H1 (cell line): Measurements from ENCODE around the gene VPS13C. TPM values are rescaled to one million over a fixed set of nuclear protein-coding genes. Genes with fewer than 3 reads are reported as not detected.

ENCODE experiments used
- CTCF ChIA-PET: fragments of 300-600 bp; sonication (Branson Sonifier 250); formaldehyde crosslinking; loops from one replicate; lab custom pipeline; 2021; ENCODE audit not compliant: partially characterized antibody; lab: Charles Lee
- POLR2A ChIA-PET: fragments of 300-600 bp; sonication (Branson Sonifier 250); formaldehyde crosslinking; loops from one replicate; lab custom pipeline; 2021; ENCODE audit warnings: inconsistent platforms; ENCODE audit not compliant: partially characterized antibody; lab: Charles Lee
- DNase-seq, 2 experiments: peaks; one replicate each; pipeline versions ENCODE4 v3.0.0 to v3.0.0-alpha.2; 2010 to 2022; ENCODE audit warnings: low spot score in 2 of 2, low read depth in 1 of 2, mixed read lengths in 1 of 2
- FAIRE-seq: peaks from 2 replicates; lab custom pipeline; 2011; peaks lifted over from hg19 to GRCh38; lab: Jason Lieb, UNC
- H2AFZ ChIP-seq: 2 replicates; pipeline ENCODE4 v1.8.1; 2012; ENCODE audit warnings: low read length, inconsistent platforms
- H2AK5ac ChIP-seq: 2 replicates; pipeline ENCODE4 v1.6.1; 2013; ENCODE audit warnings: low read depth, low read length
- H2BK120ac ChIP-seq: replicated peaks from 2 replicates; pipeline ENCODE3; 2013; ENCODE audit warnings: low read depth, low read length, inconsistent platforms
- H2BK12ac ChIP-seq: 2 replicates; pipeline ENCODE4 v1.6.1; 2013; ENCODE audit warnings: low read depth, low read length
- H2BK15ac ChIP-seq: 2 replicates; pipeline ENCODE4 v1.6.1; 2013; ENCODE audit warnings: low read length
- H2BK20ac ChIP-seq: 2 replicates; pipeline ENCODE4 v1.6.1; 2013; ENCODE audit warnings: low read length
- H2BK5ac ChIP-seq: 2 replicates; pipeline ENCODE4 v1.6.1; 2013; ENCODE audit warnings: low read depth, low read length
- H3K14ac ChIP-seq: 2 replicates; pipeline ENCODE4 v1.6.1; 2013; ENCODE audit warnings: inconsistent platforms; ENCODE audit not compliant: insufficient read length
- H3K18ac ChIP-seq: 2 replicates; pipeline ENCODE4 v1.6.1; 2013; ENCODE audit warnings: low read length; ENCODE audit errors: extremely low read depth
- H3K23ac ChIP-seq: 2 replicates; pipeline ENCODE4 v1.6.1; 2013; ENCODE audit warnings: inconsistent platforms; ENCODE audit not compliant: insufficient read length
- H3K23me2 ChIP-seq: 2 replicates; pipeline ENCODE4 v1.6.1; 2013; ENCODE audit warnings: low read depth, low read length
- H3K27ac ChIP-seq: 2 replicates; pipeline ENCODE4 v1.6.1; 2011; ENCODE audit warnings: low read depth, low read length, inconsistent platforms
- H3K27me3 ChIP-seq, 4 experiments: replicated peaks in 1 of 4; 1 replicate in 1 of 4; 2 replicates in 3 of 4; pipeline versions ENCODE4 v1.6.1 to v1.8.1; 2011 to 2013; ENCODE audit warnings: low read length in 3 of 4, mild to moderate bottlenecking in 3 of 4, inconsistent platforms in 2 of 4, mixed read lengths in 2 of 4, moderate library complexity in 1 of 4; ENCODE audit not compliant: control insufficient read depth in 3 of 4, insufficient read depth in 3 of 4; ENCODE audit errors: extremely low read depth in 1 of 4
- H3K36me3 ChIP-seq, 4 experiments: 2 replicates each; pipeline versions ENCODE4 v1.6.1 to v1.8.1; 2011 to 2013; ENCODE audit warnings: mild to moderate bottlenecking in 4 of 4, low read length in 3 of 4, moderate library complexity in 2 of 4, control low read depth in 1 of 4, inconsistent platforms in 1 of 4; ENCODE audit not compliant: insufficient read depth in 4 of 4, control insufficient read depth in 2 of 4
- H3K4ac ChIP-seq: replicated peaks from 2 replicates; pipeline ENCODE3; 2013; ENCODE audit warnings: low read length, low read depth, mixed read lengths, inconsistent platforms; ENCODE audit not compliant: insufficient read length
- H3K4me1 ChIP-seq, 4 experiments: replicated peaks in 1 of 4; 1 replicate in 1 of 4; 2 replicates in 3 of 4; pipeline versions ENCODE4 v1.6.1 to v1.8.1; 2011 to 2013; ENCODE audit warnings: low read length in 3 of 4, inconsistent platforms in 2 of 4, mixed read lengths in 1 of 4; ENCODE audit not compliant: insufficient read depth in 4 of 4, control insufficient read depth in 3 of 4
- H3K4me2 ChIP-seq, 2 experiments: 2 replicates each; pipeline versions ENCODE4 v1.6.1 to v1.8.1; 2011 to 2013; ENCODE audit warnings: low read depth in 2 of 2, low read length in 2 of 2, control low read depth in 1 of 2, inconsistent platforms in 1 of 2, mild to moderate bottlenecking in 1 of 2; ENCODE audit not compliant: insufficient read depth in 1 of 2
- H3K4me3 ChIP-seq, 4 experiments: fragments of 200-600, 300-600 bp in 1 of 4; sonication (generic), shearing (Covaris generic), sonication (Bioruptor Twin) in 1 of 4; 2 replicates each; pipeline versions ENCODE4 v1.5.1 to v1.8.1; 2011 to 2016; ENCODE audit warnings: low read length in 4 of 4, low read depth in 3 of 4, control low read depth in 2 of 4, inconsistent platforms in 2 of 4, mild to moderate bottlenecking in 2 of 4, mixed read lengths in 1 of 4, moderate library complexity in 1 of 4; ENCODE audit not compliant: insufficient read depth in 2 of 4; ENCODE audit errors: extremely low read depth in 1 of 4
- H3K56ac ChIP-seq: replicated peaks from 2 replicates; pipeline ENCODE3; 2013; ENCODE audit warnings: low read depth, mild to moderate bottlenecking, mixed read lengths, low read length, inconsistent platforms; ENCODE audit not compliant: insufficient read length
- H3K79me1 ChIP-seq: 2 replicates; pipeline ENCODE4 v1.6.1; 2013; ENCODE audit warnings: low read depth, low read length, control low read depth
- H3K79me2 ChIP-seq, 2 experiments: 2 replicates each; pipeline versions ENCODE4 v1.6.1 to v1.8.1; 2012 to 2013; ENCODE audit warnings: low read length in 2 of 2, mild to moderate bottlenecking in 2 of 2, inconsistent platforms in 1 of 2; ENCODE audit not compliant: insufficient read depth in 2 of 2, control insufficient read depth in 1 of 2
- H3K9ac ChIP-seq, 4 experiments: replicated peaks in 1 of 4; 1 replicate in 1 of 4; 2 replicates in 3 of 4; pipeline versions ENCODE4 v1.6.1 to v1.8.1; 2011 to 2013; ENCODE audit warnings: low read depth in 3 of 4, low read length in 3 of 4, control low read depth in 2 of 4, mild to moderate bottlenecking in 2 of 4, moderate library complexity in 2 of 4, inconsistent platforms in 1 of 4; ENCODE audit errors: extremely low read depth in 1 of 4
- H3K9me3 ChIP-seq, 2 experiments: 2 replicates each; pipeline versions ENCODE4 v1.6.1 to v1.8.1; 2012 to 2013; ENCODE audit warnings: mild to moderate bottlenecking in 2 of 2, moderate library complexity in 2 of 2, control low read depth in 1 of 2, inconsistent platforms in 1 of 2, low read depth in 1 of 2, low read length in 1 of 2, mixed read lengths in 1 of 2; ENCODE audit not compliant: insufficient read depth in 2 of 2
- H4K20me1 ChIP-seq, 2 experiments: replicated peaks in 1 of 2; 2 replicates each; pipeline versions ENCODE3 to v1.8.1; 2011 to 2013; ENCODE audit warnings: inconsistent platforms in 2 of 2, low read length in 2 of 2, mild to moderate bottlenecking in 1 of 2; ENCODE audit not compliant: insufficient read depth in 2 of 2, control insufficient read depth in 1 of 2
- H4K5ac ChIP-seq: 2 replicates; pipeline ENCODE4 v1.6.1; 2013; ENCODE audit warnings: low read length, low read depth, mixed read lengths, inconsistent platforms; ENCODE audit not compliant: insufficient read length
- H4K8ac ChIP-seq: 2 replicates; pipeline ENCODE4 v1.8.0; 2013; ENCODE audit warnings: mild to moderate bottlenecking, moderate library complexity, low read length, inconsistent platforms; ENCODE audit not compliant: insufficient read depth; ENCODE audit errors: extremely low read depth
- H4K91ac ChIP-seq: replicated peaks from 2 replicates; pipeline ENCODE3; 2013; ENCODE audit warnings: low read length, mixed read lengths, inconsistent platforms; ENCODE audit not compliant: insufficient read length
- BRCA1 ChIP-seq: IDR thresholded peaks from 2 replicates; pipeline ENCODE4 v1.6.1; 2012; ENCODE audit warnings: low read depth, low read length, improper control_type of control experiment
- CHD1 ChIP-seq: IDR thresholded peaks from 2 replicates; pipeline ENCODE4 v1.6.1; 2012; ENCODE audit warnings: low read depth, low read length, improper control_type of control experiment
- HDAC6 ChIP-seq: IDR thresholded peaks from one replicate; pipeline ENCODE4 v1.7.1; 2012; ENCODE audit warnings: low read depth, mild to moderate bottlenecking, inconsistent platforms, low read length, moderate library complexity
- KDM4A ChIP-seq: IDR thresholded peaks from one replicate; pipeline ENCODE4 v1.7.1; 2012; ENCODE audit warnings: low read depth, mild to moderate bottlenecking, moderate library complexity, low read length, inconsistent platforms; ENCODE audit not compliant: severe bottlenecking
- SAP30 ChIP-seq: fragments of 300-600 bp; sonication (generic); IDR thresholded peaks from 2 replicates; pipeline ENCODE4 v1.7.1; 2012; ENCODE audit warnings: low read length, moderate library complexity, mild to moderate bottlenecking, inconsistent platforms; ENCODE audit not compliant: insufficient read depth, insufficient replicate concordance
- SP1 ChIP-seq: IDR thresholded peaks from 2 replicates; pipeline ENCODE4 v1.6.1; 2011; ENCODE audit warnings: low read depth, low read length
- TEAD4 ChIP-seq: IDR thresholded peaks from 2 replicates; pipeline ENCODE4 v1.6.1; 2012; ENCODE audit warnings: low read depth, low read length, inconsistent platforms, mixed read lengths
- USF2 ChIP-seq: IDR thresholded peaks from 2 replicates; pipeline ENCODE4 v1.6.1; 2011; ENCODE audit warnings: low read length, improper control_type of control experiment
- WGBS, 2 experiments: shearing (Covaris generic) in 1 of 2; methylation state at CpG; one replicate each; pipeline versions ENCODE4 v1.1.6 to v1.1.7; 2013 to 2015; ENCODE audit warnings: low lambda C conversion rate in 2 of 2, mixed read lengths in 2 of 2, inconsistent platforms in 1 of 2, low coverage in 1 of 2, missing lambda C conversion rate in 1 of 2; ENCODE audit not compliant: insufficient replicate concordance in 2 of 2, insufficient coverage in 1 of 2, insufficient read length in 1 of 2; ENCODE audit errors: extremely low coverage in 1 of 2, missing lambda C conversion rate in 1 of 2; 5-methylcytosine and 5-hydroxymethylcytosine counted together
- polyA plus RNA-seq, 7 experiments: library from polyadenylated mRNA; depleted of rRNA in 3 of 7; stranded (reverse) in 5 of 7; unstranded in 2 of 7; fragments of >200 nt in 5 of 7; fragments of 200-250 nt in 2 of 7; gene quantifications; 1 replicate in 5 of 7; 2 replicates in 1 of 7; 4 replicates in 1 of 7; pipeline versions ENCODE4 v1.2.1 to v1.2.3, GENCODE V29; 2011 to 2013; ENCODE audit warnings: missing spikeins in 2 of 7, mixed read lengths in 2 of 7
- total RNA-seq: library from RNA; stranded (reverse); fragmentation: NEBNext Ultra II Directional; extraction: Animal tissue kit (Norgen Biotek cat#: 25700); gene quantifications from 2 replicates; pipeline ENCODE4 v1.2.1, GENCODE V29; 2021
- TF ChIP-seq, protein P1 (sequence below): IDR thresholded peaks from 2 replicates; pipeline ENCODE4 v1.6.1; 2011; ENCODE audit warnings: low read depth, mild to moderate bottlenecking, low read length; ENCODE audit not compliant: insufficient read depth

The VPS13C gene
- total and polyA plus RNA-seq, 2 of the 8 experiments (the other 6 are each of a cell fraction or from before 2014, with no cell fraction given): 4.8 to 18.8 TPM

DNA sequence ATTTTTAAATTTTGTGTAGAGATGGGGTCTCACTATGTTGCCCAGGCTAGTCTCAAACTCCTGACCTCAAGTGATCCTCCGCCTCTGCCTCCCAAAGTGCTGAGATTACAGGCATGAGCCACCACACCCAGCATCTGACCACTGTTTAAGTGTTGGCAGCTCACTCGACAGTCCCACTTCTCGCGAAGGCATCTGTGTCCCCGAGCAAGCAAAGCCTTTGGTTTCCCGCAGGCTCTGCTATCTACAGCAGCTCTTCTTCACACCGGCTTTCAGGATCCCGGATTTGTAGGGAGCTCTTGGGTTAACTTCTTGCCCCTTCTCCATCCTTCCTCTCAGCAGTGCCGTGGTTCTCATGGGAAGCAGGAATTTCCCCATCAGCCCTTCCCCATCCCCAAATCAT, 240.9 kb downstream of the VPS13C start:
- H4K5ac ChIP-seq: no peak overlapping the region
- H2BK12ac ChIP-seq: no peak overlapping the region
- no peak overlapping the region for H4K8ac ChIP-seq
- no peak for FAIRE-seq
- H3K36me3 ChIP-seq: no peaks in the 10 kb centered on the region
- H2AK5ac ChIP-seq: no peak overlapping the region
- H3K23ac ChIP-seq: no peak overlapping the region
- H3K27me3 ChIP-seq: no peaks in the 10 kb centered on the region
- H3K79me2 ChIP-seq: no peaks in the 10 kb centered on the region
- H2BK120ac ChIP-seq: no peak overlapping the region
- POLR2A ChIA-PET: interaction anchor here (0.5 kb wide), 1 partner anchor 1054 kb away, joined by 4 read pairs; no protein-coding TSS in a partner anchor
- no peak overlapping the region for H2BK5ac ChIP-seq
- TF ChIP-seq TEAD4 (no peak), BRCA1 (no peak), CHD1 (no peak), USF2 (no peak), HDAC6 (no peak), KDM4A (no peak), SP1 (no peak), SAP30 (no peak)
- TF ChIP-seq, protein P1, sequence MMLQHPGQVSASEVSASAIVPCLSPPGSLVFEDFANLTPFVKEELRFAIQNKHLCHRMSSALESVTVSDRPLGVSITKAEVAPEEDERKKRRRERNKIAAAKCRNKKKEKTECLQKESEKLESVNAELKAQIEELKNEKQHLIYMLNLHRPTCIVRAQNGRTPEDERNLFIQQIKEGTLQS: no peak
- no peak overlapping the region for H2AFZ ChIP-seq
- DNase-seq: no peak
- H3K79me1 ChIP-seq: no peaks in the 10 kb centered on the region
- no peak overlapping the region for H3K4me2 ChIP-seq
- H3K4me1 ChIP-seq: peaks cover 0 to 9% (median 3%) of the 10 kb centered on the region in 4 experiments; a peak in 6 of 7 replicates
- H3K4ac ChIP-seq: no peak overlapping the region
- no peak overlapping the region for H3K4me3 ChIP-seq
- no peak overlapping the region for H3K27ac ChIP-seq
- no peaks in the 10 kb centered on the region for H4K20me1 ChIP-seq
- H3K56ac ChIP-seq: no peak overlapping the region
- H4K91ac ChIP-seq: no peak overlapping the region
- CTCF ChIA-PET: interaction anchor here (0.5 to 1.4 kb wide), 2 partner anchors 10 to 430 kb away, joined by 3 to 4 read pairs; no protein-coding TSS in a partner anchor
- no peaks in the 10 kb centered on the region; the same call in 1 of the 2 replicates for H3K23me2 ChIP-seq
- no peak overlapping the region for H3K14ac ChIP-seq
- H3K18ac ChIP-seq: no peak overlapping the region
- 91% methylated on average over 9 of the region's 9 CpGs; no CpG with 5 or more reads in 1 of the 2 experiments for WGBS, 2 experiments
- no peak overlapping the region for H3K9ac ChIP-seq
- H2BK15ac ChIP-seq: no peak overlapping the region
- no peak overlapping the region for H2BK20ac ChIP-seq
- H3K9me3 ChIP-seq: no peaks in the 10 kb centered on the region
